MV-4-11 (cell line): Measurements from ENCODE around the gene PSME3IP1.
"Not testable (repeated sequence)": the region's sequence is repeated elsewhere in the genome, so short reads cannot be mapped to it uniquely, and the experiment has no call there.

Experiments
- DNase-seq: peaks from one replicate; lab custom pipeline; 2025; lab: John Stamatoyannopoulos, UW

The PSME3IP1 gene

DNA sequence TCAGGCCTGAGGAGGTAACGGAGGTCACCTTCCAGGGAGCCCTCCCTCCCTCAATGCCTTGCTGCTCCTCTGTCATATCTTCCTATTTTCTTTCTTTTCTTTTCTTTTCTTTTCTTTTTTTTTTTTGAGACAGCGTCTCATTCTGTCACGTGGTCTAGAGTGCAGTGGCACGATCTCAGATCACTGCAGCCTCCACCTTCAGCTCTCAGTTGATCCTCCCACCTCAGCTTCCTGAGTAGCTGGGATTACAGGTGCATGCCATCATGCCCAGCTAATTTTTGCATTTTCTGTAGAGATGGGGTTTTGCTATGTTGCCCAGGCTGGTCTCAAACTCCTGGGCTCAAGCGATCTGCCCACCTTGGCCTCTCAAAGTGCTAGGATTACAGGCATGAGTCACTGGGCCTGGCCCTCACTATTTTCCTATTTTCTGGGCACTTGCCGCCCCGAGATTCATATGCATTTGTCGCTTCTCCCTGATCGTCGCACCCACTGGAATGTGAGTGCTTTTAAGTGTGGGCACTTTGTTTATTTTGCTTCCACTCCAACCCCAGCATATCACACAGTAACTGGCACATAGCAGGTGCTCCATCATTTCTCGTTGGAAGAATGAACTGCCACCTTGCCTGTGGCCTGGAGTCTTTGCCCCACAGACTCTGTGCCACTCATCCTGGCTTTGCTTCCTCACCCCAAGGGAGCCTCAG, 61.7 kb downstream of the PSME3IP1 start:
- DNase-seq, result no peak

DNA sequence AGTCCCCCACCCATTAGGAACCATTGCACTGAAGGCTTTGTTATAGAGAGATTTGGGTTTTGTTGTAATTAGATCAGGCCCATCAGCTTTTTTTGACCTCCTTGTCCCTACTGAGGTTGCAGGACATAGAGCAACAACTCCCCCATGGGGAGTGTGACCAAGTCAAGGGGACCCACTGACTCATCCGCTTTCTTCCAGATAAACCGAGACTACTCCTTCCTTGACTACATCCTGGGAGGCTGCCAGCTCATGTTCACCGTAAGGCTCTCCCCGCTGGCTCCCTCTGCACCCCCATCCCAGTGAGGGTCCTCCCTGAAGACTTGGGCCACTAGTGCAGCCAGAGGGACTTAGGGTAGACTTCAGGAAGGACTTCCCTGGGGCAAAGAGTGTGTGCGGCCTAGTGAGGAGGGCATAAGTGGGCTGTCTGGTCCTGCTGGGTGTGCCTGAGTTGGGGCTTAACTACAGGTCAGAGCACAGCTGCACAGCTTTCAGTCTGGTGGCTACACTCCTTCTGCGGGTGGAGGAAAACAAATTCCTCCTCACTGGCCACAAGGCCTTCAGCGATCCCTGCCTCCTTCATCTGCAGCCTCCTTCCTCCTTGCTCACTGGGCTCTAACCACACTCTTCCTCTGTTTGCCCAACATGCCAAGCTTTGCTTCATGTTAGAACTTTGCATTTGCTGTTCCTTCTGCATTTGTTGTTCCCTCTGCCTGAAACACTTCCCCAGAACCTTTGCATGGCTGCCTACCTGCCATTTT, 62.4 kb downstream of the PSME3IP1 start:
- peak; percentile 61 for DNase-seq

DNA sequence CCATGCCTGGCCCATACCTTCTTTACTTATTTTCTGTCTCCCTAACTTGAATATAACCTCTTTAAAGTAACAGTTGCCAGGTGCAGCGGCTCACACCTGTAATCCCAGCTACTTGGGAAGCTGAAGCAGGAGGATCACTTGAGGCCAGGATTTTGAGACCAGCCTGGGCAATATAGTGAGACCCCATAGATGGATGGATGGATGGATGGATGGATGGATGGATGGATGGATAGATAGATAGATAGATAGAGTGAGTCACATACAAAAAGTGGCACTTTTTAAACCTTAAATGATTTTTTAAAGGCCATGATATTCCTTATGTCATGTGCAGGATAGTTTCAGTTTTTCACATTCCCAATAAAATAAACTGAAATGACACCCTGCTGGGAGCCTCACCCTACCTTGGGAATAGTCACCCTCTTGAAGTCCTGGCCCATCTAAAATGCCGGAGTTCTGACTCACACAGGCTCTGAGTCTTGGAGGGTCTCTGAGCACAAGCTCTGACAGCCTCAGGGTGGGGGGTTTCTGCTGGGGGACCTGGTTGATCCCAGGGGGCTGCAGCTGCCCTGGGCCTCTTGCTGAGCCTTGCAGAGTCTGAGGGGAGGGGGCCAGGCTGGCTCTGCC, 67.3 kb downstream of the PSME3IP1 start:
- no peak for DNase-seq

DNA sequence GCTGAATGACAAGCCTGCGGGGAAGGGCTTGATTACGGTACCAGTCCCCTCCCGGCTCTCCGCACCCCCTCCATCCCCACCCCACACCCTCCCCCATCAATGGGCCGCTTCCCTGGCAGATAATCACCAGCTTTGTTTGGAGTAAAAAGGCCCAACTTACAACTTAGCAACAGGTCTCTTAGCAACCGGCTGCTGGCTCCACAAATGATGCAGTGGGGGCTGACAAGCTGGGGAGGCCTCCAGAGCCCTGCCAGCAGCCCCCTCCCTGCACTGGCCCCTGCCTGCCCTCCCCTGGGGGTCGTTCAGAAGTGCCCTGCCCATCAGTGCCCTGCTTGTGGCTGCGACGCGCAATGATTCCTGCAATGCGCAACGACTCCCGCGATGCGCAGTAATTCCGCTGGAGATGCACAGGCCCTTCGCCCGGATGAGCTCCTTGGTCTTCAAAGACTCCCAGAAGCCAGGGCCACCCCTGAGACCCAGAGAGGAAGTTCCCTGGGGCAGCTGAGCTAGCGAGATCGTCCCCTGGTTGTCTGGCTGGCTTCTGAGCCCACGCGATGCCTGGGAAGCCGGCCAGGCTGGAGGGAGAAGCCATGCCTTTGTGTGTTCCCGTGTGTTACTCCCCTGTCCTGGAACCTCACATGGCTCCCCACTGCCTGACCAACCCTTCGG, 70.2 kb downstream of the PSME3IP1 start:
- DNase-seq, result peak; percentile 27

DNA sequence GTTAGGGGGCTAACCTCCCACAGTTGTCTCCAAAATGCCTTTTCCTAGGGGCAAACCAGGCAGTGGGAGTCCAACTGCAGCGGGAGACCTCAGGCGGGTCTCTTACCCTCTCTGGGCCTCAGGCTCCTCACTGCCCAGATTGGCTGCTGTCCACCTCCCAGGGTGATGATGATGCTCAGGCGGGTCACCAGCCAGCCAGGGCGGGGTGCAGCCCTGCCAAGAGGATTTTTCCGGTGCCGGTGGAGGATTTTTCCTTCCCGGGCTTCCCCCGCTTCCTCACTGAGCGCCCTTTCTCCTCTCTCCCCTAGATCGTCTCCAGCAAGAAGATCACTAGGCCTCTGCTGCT, 70.7 kb downstream of the PSME3IP1 start:
- DNase-seq, result no peak

DNA sequence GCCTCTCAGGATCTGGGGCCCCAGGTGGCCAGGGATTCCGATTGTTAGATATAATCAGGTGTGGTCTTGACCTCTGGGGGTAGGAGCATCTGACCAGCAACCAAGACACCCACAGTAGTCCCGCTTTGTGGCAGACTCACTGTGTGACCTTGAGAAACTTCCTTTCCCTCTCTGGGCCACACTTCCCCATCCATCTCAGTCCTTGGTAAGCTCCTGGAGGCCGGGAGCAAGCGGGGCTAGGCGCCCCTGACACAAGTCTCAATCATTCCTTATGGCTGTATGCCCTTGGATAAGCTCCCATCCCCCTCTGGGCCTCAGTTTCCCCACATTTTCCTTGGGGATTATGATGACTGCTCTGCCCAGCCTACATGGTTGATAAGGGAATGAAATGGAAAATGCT, 72.2 kb downstream of the PSME3IP1 start:
- no peak for DNase-seq

DNA sequence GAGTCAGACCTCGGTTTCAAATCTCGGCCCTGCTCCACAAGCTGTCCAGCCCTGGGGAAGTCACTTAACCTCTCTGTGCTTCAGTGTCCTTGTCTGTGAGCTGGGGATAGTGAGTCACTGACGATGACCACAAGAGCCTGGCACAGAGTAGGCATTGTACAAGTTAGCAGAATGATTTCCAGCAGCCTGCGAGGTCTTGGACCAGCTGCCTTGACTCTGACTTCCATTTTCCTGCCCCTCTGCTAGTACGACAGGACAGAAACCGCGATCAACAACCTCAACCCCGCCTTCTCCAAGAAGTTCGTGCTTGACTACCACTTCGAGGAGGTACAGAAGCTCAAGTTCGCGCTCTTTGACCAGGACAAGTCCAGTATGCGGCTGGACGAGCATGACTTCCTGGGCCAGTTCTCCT, 72.8 kb downstream of the PSME3IP1 start:
- peak; percentile 60 for DNase-seq

DNA sequence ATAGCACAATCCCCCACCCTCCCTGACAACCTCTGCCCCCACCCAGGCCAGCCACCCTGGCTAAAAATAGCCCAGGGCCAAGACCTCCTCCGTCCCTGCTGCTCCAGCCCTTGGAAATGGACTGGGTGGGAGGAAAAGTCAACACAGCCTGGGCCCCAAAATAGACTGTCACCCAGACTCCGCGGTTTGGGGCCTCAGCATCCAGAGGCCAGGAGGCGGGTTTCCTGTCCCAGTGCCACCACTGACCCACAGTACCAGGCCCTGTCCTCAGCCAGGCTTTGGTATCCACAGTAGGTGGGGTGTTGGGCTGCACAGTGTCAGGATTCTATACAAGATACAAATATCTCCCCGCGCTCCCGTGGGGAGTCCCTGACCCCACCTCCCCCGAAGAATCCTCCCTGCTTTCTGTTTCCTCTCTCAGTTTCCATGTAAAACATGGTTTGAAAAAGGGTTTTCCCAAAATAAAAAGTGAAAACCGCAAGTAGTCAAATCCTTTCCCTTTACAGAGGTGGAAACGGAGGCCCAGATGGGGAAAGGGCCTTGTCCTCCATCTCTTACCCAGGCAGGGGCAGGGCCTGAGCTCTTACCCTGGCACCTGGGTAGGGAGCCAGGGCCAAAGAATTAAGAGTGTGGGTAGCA, 73.3 kb downstream of the PSME3IP1 start:
- peak; percentile 40 for DNase-seq

DNA sequence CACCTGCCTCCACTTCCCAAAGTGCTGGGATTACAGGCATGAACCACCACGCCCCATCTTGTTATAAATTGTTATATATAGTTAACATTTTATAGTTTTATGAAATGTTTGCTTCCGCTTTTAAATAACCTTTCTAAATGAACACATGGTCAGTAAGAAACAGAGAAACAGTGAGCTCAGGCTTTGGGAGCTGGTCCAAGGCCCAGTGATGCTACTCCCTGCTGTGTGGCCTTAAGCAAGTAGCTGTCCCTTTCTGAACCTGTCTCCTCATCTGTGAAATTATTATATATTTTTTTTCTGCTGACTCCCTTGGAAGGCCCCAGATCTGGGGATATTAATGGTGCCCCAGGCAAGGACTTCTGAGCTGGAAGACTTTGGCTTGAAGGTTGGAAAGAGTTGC, 74.4 kb downstream of the PSME3IP1 start:
- no peak for DNase-seq

DNA sequence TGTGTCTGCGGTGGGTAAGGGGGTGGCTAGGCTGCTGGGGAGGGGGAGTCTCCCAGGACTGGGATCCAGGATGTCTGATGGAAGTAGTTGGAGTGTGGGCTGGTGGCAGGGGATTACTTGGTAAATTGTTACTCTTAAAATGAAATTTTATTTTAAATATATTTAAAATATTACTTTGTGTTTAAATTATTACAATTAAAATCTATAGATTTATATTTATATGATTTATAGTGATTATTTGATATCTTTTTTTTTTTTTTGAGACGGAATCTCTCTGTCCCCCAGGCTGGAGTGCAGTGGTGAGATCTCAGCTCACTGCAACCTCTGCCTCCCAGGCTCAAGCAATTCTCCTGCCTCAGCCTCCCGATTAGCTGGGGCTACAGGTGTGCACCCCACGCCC, 74.9 kb downstream of the PSME3IP1 start:
- DNase-seq, result no peak

DNA sequence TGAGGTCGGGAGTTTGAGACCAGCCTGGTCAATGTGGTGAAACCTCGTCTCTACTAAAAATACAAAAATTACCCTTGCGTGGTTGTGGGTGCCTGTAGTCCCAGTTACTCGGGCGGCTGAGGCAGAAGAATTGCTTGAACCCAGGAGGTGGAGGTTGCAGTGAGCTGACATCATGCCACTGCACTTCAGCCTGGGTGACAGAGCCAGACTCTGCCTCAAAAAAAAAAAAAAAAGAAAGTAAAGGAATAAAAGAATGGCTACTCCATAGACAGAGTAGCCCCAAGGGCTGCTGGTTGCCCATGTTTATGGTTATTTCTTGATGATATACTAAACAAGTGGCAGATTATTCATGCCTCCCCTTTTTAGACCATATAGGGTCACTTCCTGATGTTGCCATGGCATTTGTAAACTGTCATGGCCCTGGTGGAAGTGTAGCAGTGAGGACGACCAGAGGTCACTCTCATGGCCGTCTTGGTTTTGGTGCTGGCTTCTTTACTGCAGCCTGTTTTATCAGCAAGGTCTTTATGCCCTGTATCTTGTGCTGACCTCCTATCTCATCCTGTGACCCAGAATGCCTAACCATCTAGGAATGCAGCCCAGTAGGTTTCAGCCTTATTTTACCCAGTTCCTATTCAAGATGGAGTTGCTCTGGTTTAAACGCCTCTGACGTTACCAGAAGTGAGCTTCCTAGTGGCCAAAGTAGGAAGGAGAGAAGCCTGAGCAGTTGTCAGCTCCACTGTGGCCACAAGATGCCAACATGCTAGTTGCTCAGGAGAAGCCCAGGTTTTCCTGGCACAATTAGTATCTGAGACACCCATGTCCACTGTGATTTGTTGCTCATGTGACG, 76.4 kb downstream of the PSME3IP1 start:
- DNase-seq, result not testable (repeated sequence)

DNA sequence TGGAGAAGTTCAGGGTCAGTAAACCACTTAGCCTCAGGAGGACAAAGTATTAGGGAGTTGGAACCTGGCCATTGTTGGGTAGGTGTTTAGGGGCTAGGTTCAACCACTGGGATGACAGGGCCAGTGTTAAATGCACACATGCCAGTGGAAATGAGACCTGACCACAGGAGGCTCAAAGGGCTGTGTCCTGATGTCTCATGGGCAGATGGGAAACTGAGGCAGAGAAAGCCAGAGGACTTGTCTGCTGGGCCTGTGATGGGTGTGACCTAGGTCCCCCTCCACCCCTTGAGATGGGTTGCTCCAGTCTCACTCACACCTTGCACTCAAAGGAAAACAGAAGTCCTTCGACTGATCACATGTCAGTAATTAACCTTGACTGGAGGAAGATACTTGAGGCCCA, 77.4 kb downstream of the PSME3IP1 start:
- DNase-seq, result no peak

DNA sequence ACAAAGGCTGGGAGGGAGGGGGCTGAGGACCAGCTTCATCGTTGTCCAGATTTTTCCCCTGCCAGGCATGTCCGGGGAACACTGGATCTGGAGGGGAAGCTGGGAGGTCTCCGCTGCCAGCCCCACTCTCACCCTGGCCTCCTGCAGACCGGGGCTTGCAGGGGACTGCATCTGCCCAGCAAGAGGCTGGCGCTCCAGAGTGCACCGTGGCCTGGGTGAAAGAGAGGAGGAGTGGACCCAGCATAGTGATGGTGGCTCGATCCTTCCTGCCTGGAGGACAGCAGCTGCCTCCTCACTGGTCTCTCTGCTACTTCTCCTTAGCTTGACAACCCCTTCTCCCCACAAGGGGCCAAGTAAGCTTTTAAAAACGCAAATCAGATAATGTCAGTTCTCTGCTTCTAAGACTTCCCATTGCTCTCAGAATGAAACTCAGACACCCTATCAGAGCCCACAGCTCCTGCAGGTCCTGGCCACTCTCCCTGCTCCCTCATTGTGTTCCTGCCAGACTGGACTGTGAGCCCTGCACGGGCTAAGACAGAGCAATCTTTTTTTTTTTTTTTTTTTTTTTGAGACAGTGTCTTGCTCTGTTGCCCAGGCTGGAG, 78.4 kb downstream of the PSME3IP1 start:
- DNase-seq, result peak; percentile 42

DNA sequence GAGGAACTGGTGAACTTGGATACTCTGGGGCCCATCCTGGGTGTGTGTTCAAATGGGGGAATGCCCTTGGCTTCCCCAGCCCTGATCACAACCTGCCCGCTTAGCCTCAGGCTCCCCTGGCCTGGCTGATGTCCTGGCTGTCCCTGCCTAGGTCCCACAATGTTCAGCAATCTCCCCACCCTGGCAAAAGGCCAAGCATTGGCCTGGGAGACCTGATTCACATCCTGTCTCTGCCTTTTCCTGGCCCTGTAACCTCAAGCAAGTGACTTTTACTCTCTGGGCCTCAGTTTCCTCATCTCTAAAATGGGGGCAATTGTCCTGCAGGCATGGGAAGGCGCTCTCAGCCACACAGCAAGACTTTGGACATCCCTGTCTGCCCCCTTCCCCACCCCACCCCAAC, 79.1 kb downstream of the PSME3IP1 start:
- DNase-seq, result no peak

DNA sequence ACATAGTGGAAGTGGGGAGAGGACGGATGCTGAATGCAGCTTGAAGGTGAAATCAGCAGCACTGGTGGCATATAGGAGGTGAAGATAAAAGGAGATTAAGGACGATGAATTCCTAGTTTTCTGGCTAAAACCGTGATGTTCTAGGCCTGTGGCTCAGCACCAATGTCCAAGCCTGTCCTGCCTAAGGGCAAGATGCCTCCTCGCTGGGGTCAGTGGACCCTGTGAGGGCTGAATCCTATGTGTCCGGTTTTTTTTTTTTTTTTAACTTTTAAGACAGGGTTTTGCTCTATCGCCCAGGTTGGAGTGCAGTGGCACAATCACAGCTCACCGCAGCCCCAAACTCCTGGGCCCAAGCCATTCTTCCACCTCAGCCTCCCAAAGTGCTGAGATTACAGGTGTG, 80.7 kb downstream of the PSME3IP1 start:
- no peak for DNase-seq

DNA sequence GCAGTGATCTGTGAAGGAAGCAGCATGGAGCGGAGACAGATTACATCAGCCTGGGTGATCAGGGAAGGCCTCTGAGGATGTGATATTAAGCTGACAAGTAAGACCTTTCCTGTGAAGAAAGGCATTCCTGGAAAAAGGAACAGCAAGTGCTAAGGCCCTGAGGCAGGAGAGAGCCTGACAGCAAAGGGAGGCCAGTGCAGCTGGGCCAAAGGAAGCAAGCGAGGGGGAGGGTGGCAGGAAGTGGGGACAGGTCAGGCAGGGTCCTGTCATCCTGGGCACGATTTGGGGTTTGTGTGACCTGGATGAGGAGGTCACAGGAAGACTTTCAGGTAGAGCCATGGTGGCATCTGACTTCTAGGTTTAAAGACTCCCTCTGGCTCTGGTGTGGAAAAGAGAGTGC, 81.1 kb downstream of the PSME3IP1 start:
- DNase-seq, result no peak

DNA sequence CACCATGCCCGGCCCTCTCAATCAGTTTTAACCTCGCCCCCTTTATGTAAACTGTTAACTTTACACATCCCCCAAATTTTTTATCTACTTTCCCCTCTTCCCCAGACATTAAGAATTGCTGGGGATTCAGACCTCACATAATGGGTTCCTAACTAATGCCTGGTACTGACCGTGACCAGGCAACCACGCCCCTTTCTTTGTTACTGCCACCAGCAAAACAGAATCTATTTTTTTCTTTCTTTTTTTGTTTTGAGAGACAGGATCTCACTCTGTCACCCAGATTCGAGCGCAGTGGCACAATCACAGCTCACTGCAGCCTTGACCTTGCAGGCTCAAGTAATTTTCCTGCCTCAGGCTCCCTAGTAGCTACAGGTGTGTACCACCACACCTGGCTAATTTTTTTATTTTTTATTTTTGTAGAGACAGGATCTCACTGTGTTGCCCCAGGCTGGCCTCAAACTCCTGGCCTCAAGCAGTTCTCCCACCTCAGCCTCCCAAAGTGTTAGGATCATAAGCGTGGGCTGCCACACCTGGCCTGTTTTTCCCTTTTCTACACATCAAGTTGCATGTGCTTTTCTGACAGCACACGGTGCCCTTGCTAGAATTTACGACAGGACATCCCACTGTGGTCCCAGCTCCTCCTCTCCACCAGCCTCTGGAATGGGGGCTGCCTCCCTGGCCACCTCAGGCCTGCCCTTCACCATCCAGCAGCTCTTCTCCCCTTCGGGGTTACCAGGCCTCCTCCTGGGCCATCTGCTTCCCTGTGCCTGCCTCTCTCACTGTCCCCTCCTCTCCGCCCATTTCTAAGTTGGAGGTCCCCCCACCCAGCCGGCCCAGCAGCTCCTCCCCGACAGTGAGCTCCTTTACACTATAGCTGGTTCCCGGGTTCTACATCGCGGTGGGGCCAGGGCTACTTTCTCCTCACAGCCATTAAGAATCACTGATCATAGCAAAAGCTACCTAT, 82.7 kb downstream of the PSME3IP1 start:
- DNase-seq, result no peak
